GM23338 (cell line): ENCODE data around the gene PGAM1. TPM values are rescaled to one million over a fixed set of nuclear protein-coding genes. Genes with fewer than 3 reads are reported as not detected.
A peak's percentile ranks its signal among the peaks of the same experiment; 100 is the strongest.

Source experiments
- ATAC-seq: fragments of 200-7000 bp; cut with Tn5 transposase; 3 replicates; pipeline ENCODE4 v1.9.1; 2020
- DNase-seq: peaks from one replicate; pipeline ENCODE4 v3.0.0-alpha.2; 2015; ENCODE audit warnings: low spot score
- H2AFZ ChIP-seq: fragments of 200-600 bp; sonication (generic); 2 replicates; pipeline ENCODE4 v1.8.0; 2016; ENCODE audit warnings: antibody characterized with exemption, mild to moderate bottlenecking, moderate library complexity
- H3F3A ChIP-seq: fragments of 200-600 bp; sonication (generic); replicated peaks from 2 replicates; pipeline ENCODE4 v1.8.0; 2017; ENCODE audit warnings: antibody characterized with exemption, mixed run types, low read depth
- H3K27ac ChIP-seq: fragments of 200-600 bp; sonication (generic); 2 replicates; pipeline ENCODE4 v1.6.1; 2016; ENCODE audit warnings: low read depth
- H3K27me3 ChIP-seq: fragments of 200-600 bp; sonication (generic); 2 replicates; pipeline ENCODE4 v1.8.0; 2016; ENCODE audit warnings: mild to moderate bottlenecking, mixed run types, moderate library complexity; ENCODE audit not compliant: insufficient read depth
- H3K36me3 ChIP-seq: fragments of 200-600 bp; sonication (generic); 2 replicates; pipeline ENCODE4 v1.8.0; 2016; ENCODE audit warnings: mild to moderate bottlenecking; ENCODE audit not compliant: insufficient read depth
- H3K4me1 ChIP-seq: fragments of 200-600 bp; sonication (generic); 2 replicates; pipeline ENCODE4 v1.8.0; 2016; ENCODE audit warnings: mild to moderate bottlenecking, moderate library complexity; ENCODE audit not compliant: insufficient read depth
- H3K4me2 ChIP-seq: fragments of 200-600 bp; sonication (generic); 2 replicates; pipeline ENCODE4 v1.7.1; 2017; ENCODE audit warnings: mixed run types
- H3K4me3 ChIP-seq: fragments of 200-600 bp; sonication (generic); 2 replicates; pipeline ENCODE4 v1.6.1; 2016; ENCODE audit warnings: mixed run types
- H3K79me2 ChIP-seq: fragments of 200-600 bp; sonication (generic); replicated peaks from 2 replicates; pipeline ENCODE4 v1.8.0; 2017; ENCODE audit warnings: mild to moderate bottlenecking; ENCODE audit not compliant: insufficient read depth
- H3K9me2 ChIP-seq: fragments of 200-600 bp; sonication (generic); 2 replicates; pipeline ENCODE4 v1.8.0; 2017; ENCODE audit not compliant: insufficient read depth
- H4K20me1 ChIP-seq: fragments of 200-600 bp; sonication (generic); replicated peaks from 2 replicates; pipeline ENCODE4 v1.8.0; 2017; ENCODE audit warnings: mild to moderate bottlenecking; ENCODE audit not compliant: insufficient read depth
- H3K27ac Mint-ChIP-seq: 2 replicates; pipeline ENCODE4 v1.8.0; 2020; ENCODE audit warnings: inconsistent platforms, mild to moderate bottlenecking, moderate library complexity, mixed read lengths
- H3K27me3 Mint-ChIP-seq: 3 replicates; pipeline ENCODE4 v1.8.0; 2022; ENCODE audit warnings: low read depth, mild to moderate bottlenecking, moderate library complexity, mixed read lengths, inconsistent platforms; ENCODE audit not compliant: insufficient read depth, poor library complexity
- H3K36me3 Mint-ChIP-seq: 3 replicates; pipeline ENCODE4 v1.8.0; 2021; ENCODE audit warnings: low read depth, mild to moderate bottlenecking, inconsistent platforms, moderate library complexity, mixed read lengths
- H3K4me1 Mint-ChIP-seq: 3 replicates; pipeline ENCODE4 v1.8.0; 2020; ENCODE audit warnings: mild to moderate bottlenecking, inconsistent platforms, mixed read lengths
- H3K4me3 Mint-ChIP-seq: 3 replicates; pipeline ENCODE4 v1.8.0; 2021; ENCODE audit warnings: moderate library complexity, mild to moderate bottlenecking, inconsistent platforms, mixed read lengths
- H3K9me3 Mint-ChIP-seq: 3 replicates; pipeline ENCODE4 v1.8.0; 2020; ENCODE audit warnings: moderate library complexity, mild to moderate bottlenecking, inconsistent platforms, mixed read lengths
- CREB1 ChIP-seq: fragments of 250-450 bp; sonication (Bioruptor Pico); IDR thresholded peaks from 2 replicates; pipeline ENCODE4 v1.5.0; 2020; ENCODE audit warnings: low read depth, mild to moderate bottlenecking, moderate library complexity
- CTCF ChIP-seq, 2 experiments: fragments of 200-600 bp in 1 of 2; sonication (generic) in 1 of 2; conservative IDR thresholded peaks; 2 replicates each; pipeline versions ENCODE4 v1.5.1 to v1.6.1; 2016 to 2017; ENCODE audit warnings: antibody characterized with exemption in 2 of 2, low read depth in 2 of 2, mild to moderate bottlenecking in 2 of 2, moderate library complexity in 1 of 2
- EZH2phosphoT487 ChIP-seq: fragments of 200-600 bp; sonication (generic); IDR thresholded peaks from one replicate; pipeline ENCODE4 v1.8.1; 2018; ENCODE audit warnings: antibody characterized with exemption; ENCODE audit not compliant: unreplicated experiment
- JUNB ChIP-seq: IDR thresholded peaks from one replicate; pipeline ENCODE4 v1.6.1; 2016; ENCODE audit warnings: antibody characterized with exemption; ENCODE audit not compliant: unreplicated experiment
- NANOG ChIP-seq: IDR thresholded peaks from 2 replicates; pipeline ENCODE4 v1.6.1; 2016; ENCODE audit warnings: antibody characterized with exemption, borderline replicate concordance
- POLR2AphosphoS5 ChIP-seq: IDR thresholded peaks from 2 replicates; pipeline ENCODE4 v1.6.1; 2016; ENCODE audit warnings: antibody characterized with exemption, low read depth
- REST ChIP-seq: IDR thresholded peaks from one replicate; pipeline ENCODE4 v1.6.1; 2018; ENCODE audit warnings: antibody characterized with exemption; ENCODE audit not compliant: unreplicated experiment
- STAT1 ChIP-seq: IDR thresholded peaks from one replicate; pipeline ENCODE4 v1.6.1; 2016; ENCODE audit warnings: antibody characterized with exemption; ENCODE audit not compliant: unreplicated experiment
- ZNF114 ChIP-seq: fragments of 250-450 bp; sonication (Bioruptor Pico); IDR thresholded peaks from 2 replicates; pipeline ENCODE4 v1.5.0; 2020; ENCODE audit warnings: mild to moderate bottlenecking, moderate library complexity
- ZNF331 ChIP-seq: fragments of 250-450 bp; sonication (Bioruptor Pico); IDR thresholded peaks from 2 replicates; pipeline ENCODE4 v1.5.0; 2020; ENCODE audit warnings: low read depth, mild to moderate bottlenecking, moderate library complexity
- ZNF462 ChIP-seq: fragments of 250-450 bp; sonication (Bioruptor Pico); IDR thresholded peaks from 2 replicates; pipeline ENCODE4 v1.5.0; 2020; ENCODE audit warnings: mild to moderate bottlenecking, moderate library complexity
- polyA plus RNA-seq: library from polyadenylated mRNA; unstranded; fragments of >200 nt; fragmentation: Nextera tagmentation; extraction: Ambion mirVana; gene quantifications from 2 replicates; pipeline ENCODE4 v1.2.1, GENCODE V29; 2016
- total RNA-seq: library from RNA; depleted of rRNA; stranded (reverse); fragments of >200 nt; shearing (Covaris generic); gene quantifications from 2 replicates; pipeline ENCODE4 v1.2.3, GENCODE V29; 2014

Gene PGAM1
- total and polyA plus RNA-seq, 2 experiments from 2014 or later, result 497 to 930 TPM

- H3K4me3 ChIP-seq, result peak overlapping the region; percentile 99
- peaks cover 52% of the 10 kb centered on the region for H3K79me2 ChIP-seq
- DNase-seq (peak; percentile 94), ATAC-seq (peak; percentile 70)
- peaks cover 47% of the 10 kb centered on the region for H3F3A ChIP-seq
- no peaks in the 10 kb centered on the region; the same call in 2 of the 3 replicates for H3K9me3 Mint-ChIP-seq
- H2AFZ ChIP-seq, result no peak overlapping the region
- peaks cover 12% of the 10 kb centered on the region for H3K4me1 Mint-ChIP-seq
- peaks cover 27% of the 10 kb centered on the region for H3K27me3 Mint-ChIP-seq
- peaks cover 36% of the 10 kb centered on the region for H3K36me3 ChIP-seq
- peak overlapping the region; percentile 97 for H3K27ac Mint-ChIP-seq
- no peaks in the 10 kb centered on the region for H3K27me3 ChIP-seq
- no peak for TF ChIP-seq JUNB
- no peak for TF ChIP-seq STAT1
- TF ChIP-seq REST, result no peak
- no peak for TF ChIP-seq ZNF331 (CRISPR knock-in tag)
- TF ChIP-seq ZNF462 (CRISPR knock-in tag), result no peak
- no peak for TF ChIP-seq CREB1 (CRISPR knock-in tag)
- no peak for TF ChIP-seq CTCF (conservative IDR thresholded peaks at IDR 0.05; ENCODE audit: low read depth in 2 of 2)
- no peak for TF ChIP-seq NANOG
- no peak for TF ChIP-seq EZH2phosphoT487
- TF ChIP-seq POLR2AphosphoS5, result no peak; the same call in none of the 2 replicates
- TF ChIP-seq ZNF114 (CRISPR knock-in tag), result no peak
- H4K20me1 ChIP-seq, result peaks cover 34% of the 10 kb centered on the region
- peak overlapping the region; percentile 94 for H3K4me2 ChIP-seq
- peak overlapping the region; percentile 97 for H3K27ac ChIP-seq
- H3K9me2 ChIP-seq, result no peaks in the 10 kb centered on the region
- peaks cover 55% of the 10 kb centered on the region for H3K36me3 Mint-ChIP-seq
- peak overlapping the region; percentile 93 for H3K4me3 Mint-ChIP-seq
- peaks cover 10% of the 10 kb centered on the region for H3K4me1 ChIP-seq
Observed at GRCh38 chr10:97427571-97428179, 1.7 kb downstream of the PGAM1 start.
